ENCODE data around the gene PGA3.
"Not testable (repeated sequence)": the region's sequence is repeated elsewhere in the genome, so short reads cannot be mapped to it uniquely, and the experiment has no call there.

- TF ChIP-seq CTCF, POLR2A (IDR thresholded peaks at IDR 0.05): not testable (repeated sequence)
Measured at GRCh38 chr11:61202950-61203746, at the start of gene PGA3.

Measured in thyroid gland (tissue), 4 donors.